ENCODE data around the gene ATRAID.

GRCh38 chr2:27241761-27242613 lies 30.1 kb downstream of the ATRAID start:
- TF ChIP-seq, protein P1, sequence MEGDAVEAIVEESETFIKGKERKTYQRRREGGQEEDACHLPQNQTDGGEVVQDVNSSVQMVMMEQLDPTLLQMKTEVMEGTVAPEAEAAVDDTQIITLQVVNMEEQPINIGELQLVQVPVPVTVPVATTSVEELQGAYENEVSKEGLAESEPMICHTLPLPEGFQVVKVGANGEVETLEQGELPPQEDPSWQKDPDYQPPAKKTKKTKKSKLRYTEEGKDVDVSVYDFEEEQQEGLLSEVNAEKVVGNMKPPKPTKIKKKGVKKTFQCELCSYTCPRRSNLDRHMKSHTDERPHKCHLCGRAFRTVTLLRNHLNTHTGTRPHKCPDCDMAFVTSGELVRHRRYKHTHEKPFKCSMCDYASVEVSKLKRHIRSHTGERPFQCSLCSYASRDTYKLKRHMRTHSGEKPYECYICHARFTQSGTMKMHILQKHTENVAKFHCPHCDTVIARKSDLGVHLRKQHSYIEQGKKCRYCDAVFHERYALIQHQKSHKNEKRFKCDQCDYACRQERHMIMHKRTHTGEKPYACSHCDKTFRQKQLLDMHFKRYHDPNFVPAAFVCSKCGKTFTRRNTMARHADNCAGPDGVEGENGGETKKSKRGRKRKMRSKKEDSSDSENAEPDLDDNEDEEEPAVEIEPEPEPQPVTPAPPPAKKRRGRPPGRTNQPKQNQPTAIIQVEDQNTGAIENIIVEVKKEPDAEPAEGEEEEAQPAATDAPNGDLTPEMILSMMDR (IDR thresholded peaks at IDR 0.05; ENCODE audit: borderline replicate concordance, extremely low read depth, low read length, poor library complexity, severe bottlenecking): no peak
- TF ChIP-seq EZH2 (IDR thresholded peaks at IDR 0.05; ENCODE audit: borderline replicate concordance, low read depth, low read length, severe bottlenecking): no peak
